ENCODE measurements around the gene B9D1. TPM values are rescaled to one million over a fixed set of nuclear protein-coding genes. Genes with fewer than 3 reads are reported as not detected.

B9D1 gene
- total RNA-seq, 1 donor from 2014 or later: 9.9 TPM

- no peak overlapping the region for H3K4me3 ChIP-seq
- no peak for TF ChIP-seq CTCF (IDR thresholded peaks at IDR 0.05)
- H3K27ac ChIP-seq: peak overlapping the region; percentile 63
- peaks cover 55% of the 10 kb centered on the region for H3K4me1 ChIP-seq
- H3K36me3 ChIP-seq: no peaks in the 10 kb centered on the region
- H3K9me3 ChIP-seq: no peaks in the 10 kb centered on the region
- intact Hi-C loops (cut with DNase I): no loop called here
- DNase-seq (peak; percentile 48), ATAC-seq (no peak)
- H3K27me3 ChIP-seq: no peaks in the 10 kb centered on the region
Observed at GRCh38 chr17:19301973-19302372, 60.5 kb downstream of the B9D1 start.

- peaks cover 55% of the 10 kb centered on the region for H3K4me1 ChIP-seq
- no peak for TF ChIP-seq CTCF (IDR thresholded peaks at IDR 0.05)
- peak; percentile 83 for DNase-seq
- no peaks in the 10 kb centered on the region for H3K36me3 ChIP-seq
- no peak overlapping the region for H3K4me3 ChIP-seq
- intact Hi-C loops (cut with DNase I): no loop called here
- peak; percentile 82 for ATAC-seq
- no peaks in the 10 kb centered on the region for H3K27me3 ChIP-seq
- peak overlapping the region; percentile 63 for H3K27ac ChIP-seq
- H3K9me3 ChIP-seq: no peaks in the 10 kb centered on the region
Observed at GRCh38 chr17:19301274-19301951, 61.1 kb downstream of the B9D1 start.

GRCh38 chr17:19299866-19300265 lies 62.7 kb downstream of the B9D1 start:
- Histone ChIP-seq H3K4me1 (peaks cover 40% of the 10 kb centered on the region), H3K9me3 (no peaks in the 10 kb centered on the region), H3K27ac (no peak overlapping the region), H3K27me3 (no peaks in the 10 kb centered on the region), H3K36me3 (no peaks in the 10 kb centered on the region), H3K4me3 (no peak overlapping the region)
- no peak for TF ChIP-seq CTCF (IDR thresholded peaks at IDR 0.05)
- no peak for ATAC-seq
- intact Hi-C loops (cut with DNase I): no loop called here
- DNase-seq: no peak

- Histone ChIP-seq H3K9me3 (no peaks in the 10 kb centered on the region), H3K36me3 (no peaks in the 10 kb centered on the region), H3K4me1 (peaks cover 35% of the 10 kb centered on the region), H3K27me3 (no peaks in the 10 kb centered on the region), H3K4me3 (no peak overlapping the region), H3K27ac (no peak overlapping the region)
- DNase-seq: no peak
- ATAC-seq: no peak
- intact Hi-C loops (cut with DNase I): no loop called here
- no peak for TF ChIP-seq CTCF (IDR thresholded peaks at IDR 0.05)
Observed at GRCh38 chr17:19299214-19299747, 63.2 kb downstream of the B9D1 start.

- Histone ChIP-seq H3K27me3 (no peaks in the 10 kb centered on the region), H3K9me3 (no peaks in the 10 kb centered on the region), H3K27ac (no peak overlapping the region), H3K4me1 (peaks cover 29% of the 10 kb centered on the region), H3K4me3 (no peak overlapping the region), H3K36me3 (no peaks in the 10 kb centered on the region)
- intact Hi-C loops (cut with DNase I): no loop called here
- TF ChIP-seq CTCF (IDR thresholded peaks at IDR 0.05): no peak
- ATAC-seq: no peak
- DNase-seq: no peak
Observed at GRCh38 chr17:19298569-19299213, 63.8 kb downstream of the B9D1 start.

Measured in upper lobe of right lung (tissue), 1 donor.